ENCODE data around the gene ZFAND2A.
"Not testable (repeated sequence)": the region's sequence is repeated elsewhere in the genome, so short reads cannot be mapped to it uniquely, and the experiment has no call there.

The ZFAND2A gene

GRCh38 chr7:1159891-1160669 lies at the start of gene ZFAND2A:
Gene ZFAND2A, minus strand, starts transcription at chr7:1160196. Its CDS starts 1,984 bp downstream, at chr7:1158212.
- no peak for FAIRE-seq

GRCh38 chr7:1209097-1209496 lies 49.1 kb upstream of the ZFAND2A start:
- FAIRE-seq, result no peak

GRCh38 chr7:1205742-1206141 lies 45.7 kb upstream of the ZFAND2A start:
- FAIRE-seq, result not testable (repeated sequence)

GRCh38 chr7:1204460-1205140 lies 44.6 kb upstream of the ZFAND2A start:
- no peak for FAIRE-seq

GRCh38 chr7:1202914-1203313 lies 42.9 kb upstream of the ZFAND2A start:
- FAIRE-seq, result not testable (repeated sequence)

- no peak for FAIRE-seq
These were observed 41.9 kb upstream of the ZFAND2A start for GRCh38 chr7:1201916-1202315.

- FAIRE-seq, result no peak
These were observed 40.0 kb upstream of the ZFAND2A start for GRCh38 chr7:1200045-1200444.

- FAIRE-seq, result no peak
These were observed 38.1 kb upstream of the ZFAND2A start for GRCh38 chr7:1197997-1198625.

- FAIRE-seq, result no peak
These were observed 37.0 kb upstream of the ZFAND2A start for GRCh38 chr7:1196950-1197349.

GRCh38 chr7:1196441-1196840 lies 36.4 kb upstream of the ZFAND2A start:
- not testable (repeated sequence) for FAIRE-seq

- no peak for FAIRE-seq
These were observed 33.8 kb upstream of the ZFAND2A start for GRCh38 chr7:1193593-1194424.

GRCh38 chr7:1192171-1192676 lies 32.2 kb upstream of the ZFAND2A start:
- FAIRE-seq, result no peak

GRCh38 chr7:1189986-1190772 lies 30.2 kb upstream of the ZFAND2A start:
- no peak for FAIRE-seq

- FAIRE-seq, result no peak
These were observed 28.8 kb upstream of the ZFAND2A start for GRCh38 chr7:1188720-1189294.

GRCh38 chr7:1187127-1187526 lies 27.1 kb upstream of the ZFAND2A start:
- FAIRE-seq, result no peak

GRCh38 chr7:1181640-1182039 lies 21.6 kb upstream of the ZFAND2A start:
- no peak for FAIRE-seq

- no peak for FAIRE-seq
These were observed 21.0 kb upstream of the ZFAND2A start for GRCh38 chr7:1181031-1181430.

- FAIRE-seq, result no peak
These were observed 16.9 kb upstream of the ZFAND2A start for GRCh38 chr7:1176891-1177373.

GRCh38 chr7:1175967-1176851 lies 16.2 kb upstream of the ZFAND2A start:
- no peak for FAIRE-seq

- no peak for FAIRE-seq
These were observed 15.6 kb upstream of the ZFAND2A start for GRCh38 chr7:1175597-1175966.

Data from endometrium (tissue), 2 donors.